B cell (primary cell): ENCODE results near the gene SLC9A9. TPM values are rescaled to one million over a fixed set of nuclear protein-coding genes. Genes with fewer than 3 reads are reported as not detected.

Experiments
- ATAC-seq: fragments of 200-7000 bp; cut with Tn5 transposase; one replicate; pipeline ENCODE4 v1.10.0; 2021; ENCODE audit warnings: low read depth, mild to moderate bottlenecking, moderate number of reproducible peaks, moderate library complexity
- CTCF ChIA-PET: fragments of 350-600 bp; sonication (Branson Sonifier 250); formaldehyde crosslinking; loops from one replicate; lab custom pipeline; 2021; ENCODE audit warnings: antibody characterized with exemption, inconsistent platforms; lab: Charles Lee
- POLR2A ChIA-PET: fragments of 350-600 bp; sonication (Branson Sonifier 250); formaldehyde crosslinking; loops from one replicate; lab custom pipeline; 2021; ENCODE audit warnings: antibody characterized with exemption; lab: Charles Lee
- DNase-seq: peaks from one replicate; pipeline ENCODE4 v3.0.0; 2013
- H2AFZ ChIP-seq: 2 replicates; pipeline ENCODE4 v1.6.1; 2012; ENCODE audit warnings: mild to moderate bottlenecking, low read depth, low read length; ENCODE audit not compliant: insufficient read depth, poor library complexity, severe bottlenecking
- H3K27ac ChIP-seq, 2 donors: 1 replicate in 1 of 2; 2 replicates in 1 of 2; pipeline ENCODE4 v1.5.1; 2012 to 2013; ENCODE audit warnings: low read length in 2 of 2, mild to moderate bottlenecking in 2 of 2, moderate library complexity in 1 of 2
- H3K27me3 ChIP-seq, 4 experiments: fragments of 200-600 bp in 1 of 4; sonication (generic) in 1 of 4; replicated peaks in 1 of 4; 1 replicate in 2 of 4; 2 replicates in 2 of 4; pipeline versions ENCODE4 v1.6.1 to v1.7.0; 2013 to 2016; ENCODE audit warnings: low read length in 3 of 4, mild to moderate bottlenecking in 2 of 4, mixed read lengths in 1 of 4, moderate library complexity in 1 of 4; ENCODE audit not compliant: insufficient read depth in 4 of 4, control insufficient read depth in 3 of 4; ENCODE audit errors: control extremely low read depth in 1 of 4
- H3K36me3 ChIP-seq, 2 experiments: replicated peaks in 1 of 2; 1 replicate in 1 of 2; 2 replicates in 1 of 2; pipeline versions ENCODE4 v1.6.1 to v1.7.1; 2013; ENCODE audit warnings: low read length in 1 of 2; ENCODE audit not compliant: insufficient read depth in 2 of 2, control insufficient read depth in 1 of 2; ENCODE audit errors: control extremely low read depth in 1 of 2, extremely low read depth in 1 of 2
- H3K4me1 ChIP-seq, 2 donors: fragments of 200-600 bp in 1 of 2; sonication (generic) in 1 of 2; 1 replicate in 1 of 2; 2 replicates in 1 of 2; pipeline versions ENCODE4 v1.5.1 to v1.6.1; 2013 to 2017; ENCODE audit warnings: low read length in 2 of 2; ENCODE audit not compliant: control insufficient read depth in 2 of 2, insufficient read depth in 2 of 2
- H3K4me2 ChIP-seq: replicated peaks from 2 replicates; pipeline ENCODE3; 2012; ENCODE audit warnings: mild to moderate bottlenecking, low read depth, low read length; ENCODE audit not compliant: poor library complexity, severe bottlenecking
- H3K4me3 ChIP-seq, 5 experiments: fragments of 200-600 bp in 1 of 5; sonication (generic) in 1 of 5; 1 replicate in 3 of 5; 2 replicates in 2 of 5; pipeline versions ENCODE4 v1.5.1 to v1.7.0; 2011 to 2016; ENCODE audit warnings: low read length in 4 of 5, mild to moderate bottlenecking in 4 of 5, low read depth in 2 of 5, control low read depth in 1 of 5, moderate library complexity in 1 of 5; ENCODE audit not compliant: insufficient read depth in 1 of 5; ENCODE audit errors: control extremely low read depth in 1 of 5, extremely low read depth in 1 of 5
- H3K79me2 ChIP-seq: fragments of 200-600 bp; sonication (generic); one replicate; pipeline ENCODE4 v1.6.0; 2016; ENCODE audit warnings: low read length; ENCODE audit not compliant: control insufficient read depth, insufficient read depth
- H3K9ac ChIP-seq: fragments of 200-600 bp; sonication (generic); 2 replicates; pipeline ENCODE4 v1.6.1; 2017; ENCODE audit warnings: mild to moderate bottlenecking, low read length, moderate library complexity
- H3K9me3 ChIP-seq, 3 donors: one replicate each; pipeline versions ENCODE4 v1.6.1 to v1.7.1; 2013; ENCODE audit warnings: low read length in 2 of 3; ENCODE audit not compliant: control insufficient read depth in 2 of 3, insufficient read depth in 1 of 3; ENCODE audit errors: control extremely low read depth in 1 of 3
- H4K20me1 ChIP-seq: 2 replicates; pipeline ENCODE4 v1.6.0; 2012; ENCODE audit warnings: mild to moderate bottlenecking, low read length; ENCODE audit not compliant: insufficient read depth, control insufficient read depth, poor library complexity, severe bottlenecking
- H3K27ac Mint-ChIP-seq: one replicate; pipeline ENCODE4 v1.8.0; 2021; ENCODE audit warnings: mixed read lengths
- H3K27me3 Mint-ChIP-seq: one replicate; pipeline ENCODE4 v1.8.0; 2021; ENCODE audit warnings: mixed read lengths
- H3K4me1 Mint-ChIP-seq: one replicate; pipeline ENCODE4 v1.8.0; 2021; ENCODE audit warnings: mixed read lengths
- H3K4me3 Mint-ChIP-seq: one replicate; pipeline ENCODE4 v1.8.0; 2021; ENCODE audit warnings: mixed read lengths
- H3K9me3 Mint-ChIP-seq: one replicate; pipeline ENCODE4 v1.8.0; 2022; ENCODE audit warnings: mixed read lengths; ENCODE audit not compliant: insufficient read depth
- CTCF ChIP-seq: fragments of 200-600 bp; IDR thresholded peaks from one replicate; pipeline ENCODE4 v1.8.0; 2022; ENCODE audit warnings: antibody characterized with exemption, mild to moderate bottlenecking
- EZH2 ChIP-seq: IDR thresholded peaks from 2 replicates; pipeline ENCODE4 v1.6.1; 2012; ENCODE audit warnings: borderline replicate concordance, low read depth, mild to moderate bottlenecking, moderate library complexity, low read length; ENCODE audit not compliant: insufficient read depth, poor library complexity, severe bottlenecking
- WGBS: methylation state at CpG from one replicate; pipeline ENCODE4 v1.1.5; 2013; ENCODE audit warnings: missing lambda C conversion rate; ENCODE audit not compliant: insufficient coverage; 5-methylcytosine and 5-hydroxymethylcytosine counted together
- intact Hi-C: fragments of 100-400 bp; cut with micrococcal nuclease; formaldehyde crosslinking; loops from one replicate; pipeline ENCODE4 v1.10.0; 2022
- polyA plus RNA-seq: library from polyadenylated mRNA; depleted of rRNA; stranded (reverse); fragments of >200 nt; gene quantifications from 2 replicates; pipeline ENCODE4 v1.2.3, GENCODE V29; 2012
- total RNA-seq, 2 donors: library from RNA; stranded (reverse); fragments of 120-200 nt in 1 of 2; gene quantifications; 1 replicate in 1 of 2; 2 replicates in 1 of 2; pipeline versions ENCODE4 v1.2.3 to v1.2.4, GENCODE V29; 2013 to 2022

The SLC9A9 gene
- total and polyA plus RNA-seq, 2 donors (not counting 1 experiment from before 2014, with no cell fraction given) = 7.7 to 17.3 TPM

- Histone ChIP-seq H3K27me3 (no peaks in the 10 kb centered on the region), H3K36me3 (no peaks in the 10 kb centered on the region), H3K9ac (no peak overlapping the region), H2AFZ (no peak overlapping the region), H3K4me3 (no peak overlapping the region), H3K4me2 (no peak overlapping the region), H3K27ac (no peak overlapping the region), H3K9me3 (no peaks in the 10 kb centered on the region), H3K79me2 (no peaks in the 10 kb centered on the region), H3K4me1 (no peaks in the 10 kb centered on the region), H4K20me1 (no peaks in the 10 kb centered on the region)
- DNase-seq (no peak), ATAC-seq (no peak)
- Mint-ChIP-seq H3K27me3 (peaks cover 14% of the 10 kb centered on the region), H3K27ac (no peak overlapping the region), H3K4me3 (no peak overlapping the region), H3K4me1 (peaks cover 1% of the 10 kb centered on the region), H3K9me3 (no peaks in the 10 kb centered on the region)
- POLR2A ChIA-PET = no interaction called here
- CTCF ChIA-PET = no interaction called here
- TF ChIP-seq EZH2 (no peak), CTCF (no peak)
- intact Hi-C loops = no loop called here
- 43% methylated on average over 1 of the region's 9 CpGs for WGBS
Measured at GRCh38 chr3:143856252-143856970, 8.1 kb upstream of the SLC9A9 start.

GRCh38 chr3:143855183-143855582 is 6.9 kb upstream of the SLC9A9 start:
- ATAC-seq (no peak), DNase-seq (no peak)
- Histone ChIP-seq H3K4me1 (peaks cover 0 to 4% of the 10 kb centered on the region in 2 donors), H3K36me3 (no peaks in the 10 kb centered on the region), H4K20me1 (no peaks in the 10 kb centered on the region), H2AFZ (no peak overlapping the region), H3K27ac (no peak overlapping the region), H3K4me3 (no peak overlapping the region), H3K27me3 (no peaks in the 10 kb centered on the region), H3K4me2 (no peak overlapping the region), H3K9ac (no peak overlapping the region), H3K9me3 (no peaks in the 10 kb centered on the region), H3K79me2 (no peaks in the 10 kb centered on the region)
- CTCF ChIA-PET = no interaction called here
- intact Hi-C loops = no loop called here
- TF ChIP-seq EZH2 = no peak
- TF ChIP-seq CTCF = no peak
- Mint-ChIP-seq H3K4me1 (peaks cover 10% of the 10 kb centered on the region), H3K27me3 (peaks cover 7% of the 10 kb centered on the region), H3K9me3 (no peaks in the 10 kb centered on the region), H3K27ac (no peak overlapping the region), H3K4me3 (no peak overlapping the region)
- WGBS = 80% methylated on average over 2 of the region's 3 CpGs
- POLR2A ChIA-PET = no interaction called here
